Bronchial epithelial cell (primary cell): ENCODE data around the gene RET. TPM values are rescaled to one million over a fixed set of nuclear protein-coding genes. Genes with fewer than 3 reads are reported as not detected.

ENCODE experiments used
- DNase-seq: peaks from one replicate; pipeline ENCODE4 v3.0.0-alpha.2; 2010; ENCODE audit warnings: low read depth
- FAIRE-seq: peaks from 2 replicates; lab custom pipeline; 2011; peaks lifted over from hg19 to GRCh38; lab: Jason Lieb, UNC
- H3K27me3 ChIP-seq: 2 replicates; pipeline ENCODE4 v1.5.1; 2011; ENCODE audit warnings: low read length; ENCODE audit not compliant: control insufficient read depth, insufficient read depth
- H3K36me3 ChIP-seq: 2 replicates; pipeline ENCODE4 v1.5.1; 2011; ENCODE audit warnings: low read length; ENCODE audit not compliant: control insufficient read depth, insufficient read depth
- H3K4me3 ChIP-seq: 2 replicates; pipeline ENCODE4 v1.5.1; 2011; ENCODE audit warnings: mild to moderate bottlenecking, low read depth, low read length, control low read depth
- CTCF ChIP-seq: IDR thresholded peaks from 2 replicates; pipeline ENCODE4 v1.5.1; 2011; ENCODE audit warnings: mild to moderate bottlenecking, moderate library complexity, low read length, control low read depth, inconsistent platforms; ENCODE audit not compliant: insufficient read depth, severe bottlenecking
- total RNA-seq: library from RNA; depleted of rRNA; stranded (reverse); fragments of >200 nt; gene quantifications from 2 replicates; pipeline ENCODE4 v1.2.1, GENCODE V29; 2014

The RET gene
- total RNA-seq, 1 donor from 2014 or later: 0.53 TPM

- Histone ChIP-seq H3K36me3 (no peaks in the 10 kb centered on the region), H3K4me3 (no peak overlapping the region), H3K27me3 (peaks cover 7% of the 10 kb centered on the region)
- FAIRE-seq (no peak), DNase-seq (no peak)
- no peak for TF ChIP-seq CTCF
Observed at GRCh38 chr10:43124574-43125273, 47.9 kb downstream of the RET start.

- Histone ChIP-seq H3K36me3 (no peaks in the 10 kb centered on the region), H3K27me3 (peaks cover 7% of the 10 kb centered on the region), H3K4me3 (no peak overlapping the region)
- no peak for TF ChIP-seq CTCF
- DNase-seq: no peak
- FAIRE-seq: no peak
Observed at GRCh38 chr10:43125274-43125845, 48.5 kb downstream of the RET start.

- H3K36me3 ChIP-seq: no peaks in the 10 kb centered on the region
Observed at GRCh38 chr10:43125881-43126731, 49.2 kb downstream of the RET start.

GRCh38 chr10:43126759-43127424 is 50.0 kb downstream of the RET start:
- Histone ChIP-seq H3K4me3 (no peak overlapping the region), H3K27me3 (peaks cover 7% of the 10 kb centered on the region), H3K36me3 (no peaks in the 10 kb centered on the region)
- TF ChIP-seq CTCF: no peak
- DNase-seq (no peak), FAIRE-seq (no peak)

More at GRCh38 chr10:43125881-43126731, 49.2 kb downstream of the RET start:
- DNase-seq (no peak), FAIRE-seq (no peak)
- no peak overlapping the region for H3K4me3 ChIP-seq
- peaks cover 7% of the 10 kb centered on the region for H3K27me3 ChIP-seq
- no peak for TF ChIP-seq CTCF

- TF ChIP-seq CTCF: no peak
- H3K27me3 ChIP-seq: peaks cover 7% of the 10 kb centered on the region
- peak; percentile 33 for DNase-seq
- FAIRE-seq: no peak
- no peak overlapping the region for H3K4me3 ChIP-seq
- H3K36me3 ChIP-seq: no peaks in the 10 kb centered on the region
Observed at GRCh38 chr10:43127442-43127841, 50.6 kb downstream of the RET start.
